ENCODE measurements around the gene SLC66A2.

SLC66A2 gene

DNA sequence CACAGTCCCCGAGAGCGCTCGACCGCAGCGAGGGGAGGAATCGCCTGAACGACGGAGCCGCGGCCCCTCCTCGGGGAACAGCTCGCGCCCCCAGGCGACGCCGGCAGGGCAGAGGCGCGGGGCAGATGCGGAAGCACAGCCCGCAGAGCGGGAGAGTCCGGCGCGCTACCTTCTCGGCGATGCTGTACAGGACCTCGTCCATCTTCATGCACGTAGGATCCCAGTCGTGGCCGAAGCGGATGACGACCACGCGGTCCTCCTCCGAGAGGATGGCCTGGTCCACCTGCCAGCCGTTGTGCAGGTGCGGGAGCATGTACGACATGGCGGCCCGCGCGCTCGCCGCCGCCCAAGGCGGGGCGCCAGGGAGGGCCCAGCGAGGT is 36.6 kb upstream of the SLC66A2 start:
- H2AFZ ChIP-seq (ENCODE audit: low read length) = peak overlapping the region; percentile 97
- H3K4me3 ChIP-seq (ENCODE audit: low read length, poor library complexity, severe bottlenecking) = peak overlapping the region; percentile 91
- no peaks in the 10 kb centered on the region for H3F3A ChIP-seq (ENCODE audit: low read depth)
- H4K20me1 ChIP-seq (ENCODE audit: insufficient read depth, low read length, poor library complexity, severe bottlenecking) = peaks cover 50% of the 10 kb centered on the region
- no peaks in the 10 kb centered on the region for H3K9me2 ChIP-seq (replicated peaks; ENCODE audit: low read depth, low read length)
- peak overlapping the region; percentile 99 for H3K9ac ChIP-seq (ENCODE audit: low read depth, low read length, poor library complexity, severe bottlenecking)
- H3K79me2 ChIP-seq (ENCODE audit: insufficient read depth, low read length) = peaks cover 54% of the 10 kb centered on the region
- no peaks in the 10 kb centered on the region for H3K27me3 ChIP-seq (ENCODE audit: insufficient read depth, low read length, poor library complexity, severe bottlenecking)
- peaks cover 50% of the 10 kb centered on the region for H3K4me1 ChIP-seq (ENCODE audit: insufficient read depth, low read length, poor library complexity, severe bottlenecking)
- H3K9me3 ChIP-seq (ENCODE audit: insufficient read depth, low read depth, low read length) = no peaks in the 10 kb centered on the region
- H3K4me2 ChIP-seq (ENCODE audit: low read depth, low read length, poor library complexity, severe bottlenecking) = peak overlapping the region; percentile 94
- H3K36me3 ChIP-seq (ENCODE audit: insufficient read depth, low read length) = no peaks in the 10 kb centered on the region
- TF ChIP-seq EZH2phosphoT487 (IDR thresholded peaks at IDR 0.05; ENCODE audit: borderline replicate concordance) = no peak
- TF ChIP-seq CTCF (conservative IDR thresholded peaks at IDR 0.05; ENCODE audit: low read length) = peak; percentile 44; the same call in 1 of the 2 replicates

DNA sequence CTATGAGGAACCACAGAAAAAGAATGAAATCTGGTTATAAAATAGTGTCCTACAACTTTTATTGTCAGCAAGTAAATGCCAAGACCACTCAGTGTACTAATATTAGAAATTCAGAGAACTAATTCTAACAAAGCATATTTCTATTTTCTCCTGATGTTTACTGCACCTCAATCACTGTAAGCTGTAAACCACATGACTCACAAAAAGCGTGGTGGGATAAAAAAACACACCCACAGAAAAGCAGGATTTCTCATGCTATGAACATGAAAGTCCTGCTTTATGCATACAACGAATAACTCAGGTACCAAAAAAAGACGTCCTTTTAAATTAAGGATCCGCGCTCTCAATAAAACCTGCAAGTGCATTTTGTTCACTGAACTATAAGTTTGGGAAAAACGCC is 36.1 kb upstream of the SLC66A2 start:
- Histone ChIP-seq H3K36me3 (ENCODE audit: insufficient read depth, low read length) (no peaks in the 10 kb centered on the region), H3K4me3 (ENCODE audit: low read length, poor library complexity, severe bottlenecking) (peak overlapping the region; percentile 91), H3K4me1 (ENCODE audit: insufficient read depth, low read length, poor library complexity, severe bottlenecking) (peaks cover 55% of the 10 kb centered on the region), H3K9ac (ENCODE audit: low read depth, low read length, poor library complexity, severe bottlenecking) (peak overlapping the region; percentile 99), H3K79me2 (ENCODE audit: insufficient read depth, low read length) (peaks cover 59% of the 10 kb centered on the region), H4K20me1 (ENCODE audit: insufficient read depth, low read length, poor library complexity, severe bottlenecking) (peaks cover 55% of the 10 kb centered on the region), H3F3A (ENCODE audit: low read depth) (no peaks in the 10 kb centered on the region), H3K4me2 (ENCODE audit: low read depth, low read length, poor library complexity, severe bottlenecking) (peak overlapping the region; percentile 94), H3K9me3 (ENCODE audit: insufficient read depth, low read depth, low read length) (no peaks in the 10 kb centered on the region), H3K27me3 (ENCODE audit: insufficient read depth, low read length, poor library complexity, severe bottlenecking) (no peaks in the 10 kb centered on the region), H2AFZ (ENCODE audit: low read length) (peak overlapping the region; percentile 97), H3K9me2 (replicated peaks; ENCODE audit: low read depth, low read length) (no peaks in the 10 kb centered on the region)
- TF ChIP-seq CTCF (conservative IDR thresholded peaks at IDR 0.05; ENCODE audit: low read length) (no peak), EZH2phosphoT487 (IDR thresholded peaks at IDR 0.05; ENCODE audit: borderline replicate concordance) (no peak)

DNA sequence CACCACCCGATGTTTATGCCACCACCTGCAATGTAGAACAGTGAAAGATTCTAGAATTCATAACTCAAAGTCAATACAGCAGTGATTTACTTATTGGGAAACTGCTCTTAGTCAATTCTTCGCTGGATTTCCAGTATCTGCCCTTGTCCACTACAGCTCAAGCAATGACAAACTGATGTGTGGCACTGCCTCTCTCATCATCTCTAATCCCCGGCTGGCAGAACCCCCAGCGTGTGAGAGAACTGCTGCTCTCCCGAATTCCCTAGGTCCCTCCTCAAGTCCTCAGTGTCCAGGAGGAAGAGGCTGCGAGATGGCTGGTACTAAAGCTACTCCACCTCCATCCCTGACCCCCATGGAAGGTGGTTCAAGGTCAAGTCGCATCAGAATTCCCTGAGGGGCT is 35.3 kb upstream of the SLC66A2 start:
- TF ChIP-seq CTCF (conservative IDR thresholded peaks at IDR 0.05; ENCODE audit: low read length) = no peak
- no peak for TF ChIP-seq EZH2phosphoT487 (IDR thresholded peaks at IDR 0.05; ENCODE audit: borderline replicate concordance)
- no peaks in the 10 kb centered on the region for H3K9me2 ChIP-seq (replicated peaks; ENCODE audit: low read depth, low read length)
- H3K4me3 ChIP-seq (ENCODE audit: low read length, poor library complexity, severe bottlenecking) = peak overlapping the region; percentile 91
- peaks cover 64% of the 10 kb centered on the region for H3K4me1 ChIP-seq (ENCODE audit: insufficient read depth, low read length, poor library complexity, severe bottlenecking)
- H3K27me3 ChIP-seq (ENCODE audit: insufficient read depth, low read length, poor library complexity, severe bottlenecking) = no peaks in the 10 kb centered on the region
- H4K20me1 ChIP-seq (ENCODE audit: insufficient read depth, low read length, poor library complexity, severe bottlenecking) = peaks cover 63% of the 10 kb centered on the region
- H3K9ac ChIP-seq (ENCODE audit: low read depth, low read length, poor library complexity, severe bottlenecking) = peak overlapping the region; percentile 99
- H3F3A ChIP-seq (ENCODE audit: low read depth) = no peaks in the 10 kb centered on the region
- H2AFZ ChIP-seq (ENCODE audit: low read length) = no peak overlapping the region
- H3K36me3 ChIP-seq (ENCODE audit: insufficient read depth, low read length) = no peaks in the 10 kb centered on the region
- no peaks in the 10 kb centered on the region for H3K9me3 ChIP-seq (ENCODE audit: insufficient read depth, low read depth, low read length)
- H3K79me2 ChIP-seq (ENCODE audit: insufficient read depth, low read length) = peaks cover 68% of the 10 kb centered on the region
- H3K4me2 ChIP-seq (ENCODE audit: low read depth, low read length, poor library complexity, severe bottlenecking) = peak overlapping the region; percentile 94
